K562 (cell line): ENCODE data around the gene OSBP2. TPM values are rescaled to one million over a fixed set of nuclear protein-coding genes. Genes with fewer than 3 reads are reported as not detected.

Experiments used
- ATAC-seq: fragments of 200-7000 bp; cut with Tn5 transposase; 3 replicates; pipeline ENCODE4 v1.9.1; 2020; ENCODE audit warnings: moderate library complexity
- BruUV-seq: library from RNA; stranded (reverse); fragments of 400-500 nt; replicated peaks from 2 replicates; lab custom pipeline; 2021; lab: Mats Ljungman, UMichigan
- CTCF ChIA-PET: fragments of 300-600 bp; formaldehyde crosslinking; extraction: SDS; loops from one replicate; lab custom pipeline; 2021; ENCODE audit warnings: low intra/inter-chr PET ratio; lab: Yijun Ruan, JAX
- POLR2A ChIA-PET: fragments of 300-600, 350-650 bp; sonication (Branson Sonifier 250); formaldehyde crosslinking; extraction: SDS; loops from one replicate; lab custom pipeline; 2021; ENCODE audit warnings: antibody characterized with exemption, inconsistent platforms; lab: Yijun Ruan, JAX
- DNase-seq, 4 experiments: peaks; one replicate each; pipeline versions ENCODE4 v3.0.0 to v3.0.0-alpha.2; 2011 to 2018; ENCODE audit warnings: low spot score in 3 of 4, mixed read lengths in 3 of 4; ENCODE audit errors: extremely low read depth in 1 of 4
- FAIRE-seq: peaks from 2 replicates; lab custom pipeline; 2011; peaks lifted over from hg19 to GRCh38; lab: Jason Lieb, UNC
- H2AFZ ChIP-seq: 2 replicates; pipeline ENCODE4 v1.6.0; 2011; ENCODE audit warnings: low read depth, low read length, control low read depth, inconsistent platforms
- H3K27ac ChIP-seq: fragments of 200-600 bp; 3 replicates; pipeline ENCODE4 v1.8.0; 2011; ENCODE audit warnings: low read depth, mild to moderate bottlenecking, control low read depth, inconsistent platforms, low read length, moderate library complexity, mixed read lengths; ENCODE audit errors: extremely low read depth
- H3K27me3 ChIP-seq, 2 experiments: fragments of 300-600 bp in 1 of 2; 2 replicates in 1 of 2; 3 replicates in 1 of 2; pipeline versions ENCODE4 v1.6.0 to v1.8.0; 2011; ENCODE audit warnings: inconsistent platforms in 2 of 2, low read length in 2 of 2, mild to moderate bottlenecking in 1 of 2, mixed read lengths in 1 of 2, moderate library complexity in 1 of 2; ENCODE audit not compliant: control insufficient read depth in 2 of 2, insufficient read depth in 2 of 2
- H3K36me3 ChIP-seq: fragments of 300-600 bp; 3 replicates; pipeline ENCODE4 v1.8.0; 2011; ENCODE audit warnings: mild to moderate bottlenecking, low read length, inconsistent platforms; ENCODE audit not compliant: control insufficient read depth, insufficient read depth
- H3K4me1 ChIP-seq, 2 experiments: fragments of 200-600 bp in 1 of 2; replicated peaks in 1 of 2; 2 replicates in 1 of 2; 3 replicates in 1 of 2; pipeline versions ENCODE4 v1.5.1 to v1.8.0; 2011; ENCODE audit warnings: inconsistent platforms in 2 of 2, low read length in 2 of 2, mild to moderate bottlenecking in 1 of 2, mixed read lengths in 1 of 2, moderate library complexity in 1 of 2; ENCODE audit not compliant: control insufficient read depth in 2 of 2, insufficient read depth in 2 of 2
- H3K4me2 ChIP-seq: 2 replicates; pipeline ENCODE4 v1.6.1; 2011; ENCODE audit warnings: low read length, control low read depth, inconsistent platforms, mixed read lengths; ENCODE audit not compliant: insufficient read depth
- H3K4me3 ChIP-seq: fragments of 200-600 bp; sonication (generic), shearing (Covaris generic); 2 replicates; pipeline ENCODE4 v1.5.1; 2016; ENCODE audit warnings: control low read depth, inconsistent platforms
- H3K79me2 ChIP-seq: fragments of 200-600 bp; 3 replicates; pipeline ENCODE4 v1.8.0; 2011; ENCODE audit warnings: low read length, inconsistent platforms; ENCODE audit not compliant: control insufficient read depth, insufficient read depth
- H3K9ac ChIP-seq, 2 experiments: 2 replicates each; pipeline versions ENCODE4 v1.6.0 to v1.6.1; 2011; ENCODE audit warnings: low read depth in 2 of 2, low read length in 2 of 2, control low read depth in 1 of 2, inconsistent platforms in 1 of 2, mild to moderate bottlenecking in 1 of 2, mixed read lengths in 1 of 2; ENCODE audit not compliant: insufficient read depth in 1 of 2
- H3K9me1 ChIP-seq: one replicate; pipeline ENCODE4 v1.6.0; 2011; ENCODE audit warnings: inconsistent platforms, mild to moderate bottlenecking, low read length, moderate library complexity; ENCODE audit not compliant: control insufficient read depth, insufficient read depth
- H3K9me3 ChIP-seq: replicated peaks from 2 replicates; pipeline ENCODE4 v1.5.1; 2011; ENCODE audit warnings: low read depth, low read length, inconsistent platforms; ENCODE audit not compliant: control insufficient read depth, insufficient read depth
- H4K20me1 ChIP-seq: replicated peaks from 2 replicates; pipeline ENCODE4 v1.6.1; 2011; ENCODE audit warnings: low read length, inconsistent platforms, mixed read lengths; ENCODE audit not compliant: control insufficient read depth, insufficient read depth
- CBX8 ChIP-seq: fragments of 200-600 bp; sonication (generic); IDR thresholded peaks from 2 replicates; pipeline ENCODE4 v1.6.1; 2012; ENCODE audit warnings: borderline replicate concordance, mixed run types, low read depth, mild to moderate bottlenecking, moderate library complexity, mixed read lengths, low read length, control low read depth, inconsistent platforms; ENCODE audit not compliant: poor library complexity, severe bottlenecking; ENCODE audit errors: extremely low read depth
- HNRNPL ChIP-seq: fragments of 200-400 bp; formaldehyde crosslinking; IDR thresholded peaks from 2 replicates; pipeline ENCODE4 v1.6.1; 2017; ENCODE audit warnings: low read depth, mild to moderate bottlenecking, low read length
- MEF2D ChIP-seq: conservative IDR thresholded peaks from 2 replicates; pipeline ENCODE4 v1.6.1; 2016; ENCODE audit warnings: low read depth, missing genetic modification characterization, missing compliant biosample characterization
- SNAPC5 ChIP-seq: fragments of 250-450 bp; sonication (Bioruptor Pico); IDR thresholded peaks from 2 replicates; pipeline ENCODE4 v1.8.0; 2021; ENCODE audit warnings: moderate library complexity, mild to moderate bottlenecking, inconsistent platforms
- XRCC4 ChIP-seq: IDR thresholded peaks from one replicate; pipeline ENCODE4 v1.6.1; 2011; ENCODE audit not compliant: insufficient read depth, insufficient read length; ENCODE audit errors: extremely low read depth
- ZNF212 ChIP-seq: fragments of 450-650 bp; formaldehyde crosslinking; IDR thresholded peaks from 2 replicates; pipeline ENCODE4 v1.4.0; 2020; ENCODE audit warnings: mild to moderate bottlenecking
- WGBS: fragments of 100-300 bp; shearing (Covaris generic); methylation state at CpG from one replicate; pipeline ENCODE4 v1.1.6; 2016; ENCODE audit warnings: low coverage, mixed read lengths; ENCODE audit not compliant: insufficient coverage; ENCODE audit errors: missing lambda C conversion rate; 5-methylcytosine and 5-hydroxymethylcytosine counted together
- in situ Hi-C: fragments of 300-500 bp; cut with MboI; formaldehyde crosslinking; loops from 4 replicates; pipeline ENCODE4 v1.15.0; 2018; ENCODE audit warnings: inconsistent platforms, mixed read lengths
- intact Hi-C: fragments of 100-400 bp; cut with micrococcal nuclease; formaldehyde crosslinking; loops from 2 replicates; pipeline ENCODE4 v1.14.2; 2022
- polyA plus RNA-seq, 8 experiments: library from polyadenylated mRNA; depleted of rRNA in 4 of 8; stranded (reverse) in 5 of 8; unstranded in 3 of 8; fragments of >200 nt; fragmentation: Nextera tagmentation in 2 of 8; fragmentation: Illumina TruSeq in 1 of 8; extraction: Ambion mirVana in 2 of 8; extraction: Trizol in 1 of 8; gene quantifications; 2 replicates each; pipeline versions ENCODE4 v1.2.1 to v1.2.3, GENCODE V29; 2011 to 2014; ENCODE audit warnings: inconsistent platforms in 1 of 8, missing spikeins in 1 of 8
- total RNA-seq, 7 experiments: library from RNA; depleted of rRNA in 6 of 7; stranded (reverse); fragments of >200 nt in 6 of 7; fragmentation: Illumina TruSeq in 2 of 7; extraction: Trizol in 2 of 7; gene quantifications; 2 replicates each; pipeline versions ENCODE4 v1.2.1 to v1.2.3, GENCODE V29; 2011 to 2021; ENCODE audit warnings: low replicate concordance in 1 of 7

The OSBP2 gene
- total and polyA plus RNA-seq, 9 of the 15 experiments (the other 6 are each of a cell fraction or from before 2014, with no cell fraction given) = 0.52 to 29.5 (median 21.6) TPM

DNA sequence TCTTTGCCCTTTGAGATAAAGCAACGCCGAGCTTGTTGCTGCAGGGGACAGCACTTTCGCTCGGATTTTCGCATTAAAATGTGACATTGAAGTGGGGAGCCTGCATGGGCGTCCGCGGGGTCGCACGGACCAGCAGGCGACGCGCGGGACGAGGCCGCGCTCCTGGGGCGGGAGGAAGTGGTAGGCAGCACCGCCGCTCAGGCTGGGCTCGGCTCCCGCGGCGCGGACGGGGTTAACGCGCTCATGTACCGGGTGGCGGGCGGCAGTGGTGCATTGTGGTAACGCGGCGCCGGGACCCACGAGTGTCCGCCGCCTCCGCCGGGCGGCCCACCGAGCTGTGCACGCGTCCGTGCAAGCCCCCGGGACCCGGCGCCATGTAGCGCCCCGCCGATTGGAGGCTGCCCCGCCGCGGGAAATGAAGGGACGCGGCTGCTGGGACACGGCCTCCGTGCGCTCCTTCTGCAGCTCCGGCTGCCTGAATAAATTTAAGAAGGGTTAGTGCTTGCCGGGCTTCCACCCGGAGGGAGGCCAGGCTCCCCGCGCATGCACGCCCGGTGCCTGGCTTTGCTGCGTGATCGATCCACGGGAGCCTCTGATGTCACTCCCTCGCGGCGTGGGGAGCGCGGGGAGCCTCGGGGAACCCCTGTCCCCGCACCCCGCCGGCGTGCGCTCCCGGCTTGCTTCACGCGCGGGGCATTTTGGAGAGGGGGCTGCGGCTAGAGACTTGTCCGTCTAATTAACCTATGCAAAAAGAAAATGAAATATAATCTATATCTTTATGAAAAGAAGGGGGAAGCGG is 127.7 kb downstream of the OSBP2 start:
- FAIRE-seq = no peak
- Histone ChIP-seq H3K4me1 (peaks cover 0 to 13% of the 10 kb centered on the region in 2 experiments; a peak in 2 of 5 replicates), H3K9me3 (no peaks in the 10 kb centered on the region), H2AFZ (no peak overlapping the region), H4K20me1 (peaks cover 7% of the 10 kb centered on the region; the same call in 1 of the 2 replicates), H3K79me2 (no peaks in the 10 kb centered on the region), H3K36me3 (no peaks in the 10 kb centered on the region), H3K27ac (no peak overlapping the region), H3K4me2 (no peak overlapping the region), H3K4me3 (no peak overlapping the region), H3K27me3 (peaks cover 33 to 60% of the 10 kb centered on the region in 2 experiments), H3K9ac (no peak overlapping the region; a peak in 1 of 4 replicates), H3K9me1 (no peaks in the 10 kb centered on the region)
- intact Hi-C loops = no loop called here
- no TSS peak for BruUV-seq
- no peak for TF ChIP-seq ZNF212 (CRISPR knock-in tag)
- TF ChIP-seq SNAPC5 (CRISPR knock-in tag) = no peak
- TF ChIP-seq MEF2D (tag) = no peak
- TF ChIP-seq CBX8 = no peak
- TF ChIP-seq XRCC4 = no peak
- no peak for TF ChIP-seq HNRNPL
- in situ Hi-C loops = no loop called here
- peak in 2 of 4 experiments; percentile 14 to 20 for DNase-seq
- 4% methylated on average over 41 of the region's 87 CpGs for WGBS
- ATAC-seq = no peak; the same call in 2 of the 3 replicates
- CTCF ChIA-PET = no interaction called here
- POLR2A ChIA-PET = no interaction called here
